Activated CD8-positive, alpha-beta memory T cell treated with anti-CD3 and anti-CD28 coated beads for 4 hours (primary cell): ENCODE data around the gene SALL2.

Experiments
- DNase-seq, 2 donors: peaks; one replicate each; pipeline ENCODE4 v3.0.0-alpha.2; 2020; ENCODE audit warnings: low read depth in 2 of 2

SALL2 gene

GRCh38 chr14:21494902-21495762, 31.0 kb downstream of the SALL2 start:
- no peak for DNase-seq

- no peak for DNase-seq
Observed at GRCh38 chr14:21486640-21487087, 39.5 kb downstream of the SALL2 start.

GRCh38 chr14:21476925-21477681, 49.0 kb downstream of the SALL2 start, which contains the start of the genes RAB2B and TOX4:
Gene RAB2B, minus strand, starts transcription at chr14:21476959. Its CDS starts 87 bp downstream, at chr14:21476872.
Gene TOX4, plus strand, starts transcription at chr14:21477195. Its CDS starts 84 bp downstream, at chr14:21477279.
- peak; percentile 88 to 92 for DNase-seq

GRCh38 chr14:21476523-21476924, 49.6 kb downstream of the SALL2 start:
- peak; percentile 69 for DNase-seq

- DNase-seq = no peak
Observed at GRCh38 chr14:21475767-21476522, 50.2 kb downstream of the SALL2 start.
